GM12892 (cell line): ENCODE data around the gene FURIN.

Source experiments
- POLR2A ChIP-seq: IDR thresholded peaks from 2 replicates; pipeline ENCODE4 v1.6.1; 2011; ENCODE audit warnings: low read depth, low read length, control low read depth
- POLR2AphosphoS5 ChIP-seq: IDR thresholded peaks from 2 replicates; pipeline ENCODE4 v1.6.1; 2011; ENCODE audit warnings: low read depth, low read length, control low read depth
- TAF1 ChIP-seq: IDR thresholded peaks from 2 replicates; pipeline ENCODE4 v1.6.1; 2011; ENCODE audit warnings: low read depth, mild to moderate bottlenecking, control low read depth, low read length, borderline replicate concordance

- no peak for TF ChIP-seq POLR2A
- no peak for TF ChIP-seq POLR2AphosphoS5
- TF ChIP-seq TAF1: no peak
Measured at GRCh38 chr15:90903733-90904536, 35.5 kb downstream of the FURIN start.
